HG03108 (cell line): ENCODE results near the gene ORMDL1.

Experiments used
- ATAC-seq: cut with Tn5 transposase; IDR thresholded peaks from one replicate; pipeline ENCODE4 v1.9.1; 2021; ENCODE audit warnings: moderate library complexity; ENCODE audit not compliant: unreplicated experiment

ORMDL1 gene, protein sequence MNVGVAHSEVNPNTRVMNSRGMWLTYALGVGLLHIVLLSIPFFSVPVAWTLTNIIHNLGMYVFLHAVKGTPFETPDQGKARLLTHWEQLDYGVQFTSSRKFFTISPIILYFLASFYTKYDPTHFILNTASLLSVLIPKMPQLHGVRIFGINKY

DNA sequence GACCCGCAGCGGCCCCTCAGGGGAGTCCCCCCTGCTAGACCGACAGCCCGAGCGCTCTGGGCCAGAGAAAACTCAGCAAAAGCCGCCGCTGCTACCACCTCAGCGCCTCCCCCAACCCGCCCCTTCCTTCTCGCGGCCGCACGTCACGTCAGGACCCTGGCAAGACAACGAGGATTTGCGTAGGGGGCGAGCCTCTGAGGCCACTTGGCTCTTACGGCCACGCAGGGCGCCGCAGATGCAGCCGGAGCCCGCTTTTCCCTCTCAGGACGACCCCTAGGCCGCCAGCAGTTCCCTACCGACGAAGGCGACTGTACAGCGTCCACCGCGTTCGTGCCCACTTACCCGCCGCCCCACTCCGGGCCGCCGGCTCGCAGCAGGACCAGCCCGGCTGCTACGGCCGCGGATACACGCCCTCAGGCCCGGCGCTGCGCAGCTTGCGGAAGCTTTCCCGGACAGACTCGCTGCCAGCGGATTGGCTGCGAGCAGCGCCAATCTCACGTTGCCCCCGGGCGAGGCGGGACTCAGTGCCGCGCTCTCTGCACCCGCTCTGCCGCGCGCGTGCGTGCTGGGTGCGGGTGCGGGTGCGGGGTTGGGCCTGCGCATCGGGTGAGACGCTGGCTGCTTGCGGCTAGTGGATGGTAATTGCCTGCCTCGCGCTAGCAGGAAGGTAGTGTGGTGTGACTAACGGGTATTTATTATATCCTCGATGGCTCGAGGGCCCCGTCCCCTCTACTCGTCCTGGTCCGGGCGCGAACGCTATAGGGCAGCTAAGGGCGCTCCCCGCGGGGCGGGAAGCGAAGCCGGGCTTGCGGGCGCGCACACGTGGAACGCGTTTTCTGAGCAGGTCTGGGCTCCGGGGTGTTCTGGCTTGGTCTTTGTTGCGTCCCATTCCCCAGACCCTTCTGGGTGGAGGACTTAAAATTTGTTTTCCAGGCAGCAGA, at the start of gene ORMDL1, which contains the start of gene PMS1:
Gene ORMDL1 (minus strand): TSS at position 413 of the 941 bp plus-strand sequence. CDS start 1,744 bp downstream, outside the sequence.
Gene PMS1 (plus strand): TSS at position 524 of the 941 bp plus-strand sequence. CDS start 7,360 bp downstream, outside the sequence.
- peak; percentile 96 for ATAC-seq

DNA sequence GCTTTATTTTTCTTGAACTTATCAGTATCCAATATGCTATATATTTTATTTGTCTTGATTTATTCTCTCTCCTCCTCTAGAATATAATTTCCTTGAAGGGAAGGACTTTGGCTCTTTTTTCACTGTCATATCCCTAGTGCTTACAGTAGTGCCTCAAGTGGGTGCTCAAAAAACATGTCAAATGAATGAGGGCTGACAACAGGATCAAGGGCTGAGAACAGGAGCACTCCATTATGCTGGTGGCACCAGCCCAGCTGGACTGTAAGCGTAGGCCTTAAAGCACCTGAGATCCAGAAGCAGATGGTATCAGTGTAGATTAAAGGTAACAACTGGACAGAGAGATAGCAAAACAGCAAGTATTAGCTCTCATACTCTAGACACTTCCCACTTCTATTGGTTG, 46.4 kb upstream of the ORMDL1 start:
- no peak for ATAC-seq

DNA sequence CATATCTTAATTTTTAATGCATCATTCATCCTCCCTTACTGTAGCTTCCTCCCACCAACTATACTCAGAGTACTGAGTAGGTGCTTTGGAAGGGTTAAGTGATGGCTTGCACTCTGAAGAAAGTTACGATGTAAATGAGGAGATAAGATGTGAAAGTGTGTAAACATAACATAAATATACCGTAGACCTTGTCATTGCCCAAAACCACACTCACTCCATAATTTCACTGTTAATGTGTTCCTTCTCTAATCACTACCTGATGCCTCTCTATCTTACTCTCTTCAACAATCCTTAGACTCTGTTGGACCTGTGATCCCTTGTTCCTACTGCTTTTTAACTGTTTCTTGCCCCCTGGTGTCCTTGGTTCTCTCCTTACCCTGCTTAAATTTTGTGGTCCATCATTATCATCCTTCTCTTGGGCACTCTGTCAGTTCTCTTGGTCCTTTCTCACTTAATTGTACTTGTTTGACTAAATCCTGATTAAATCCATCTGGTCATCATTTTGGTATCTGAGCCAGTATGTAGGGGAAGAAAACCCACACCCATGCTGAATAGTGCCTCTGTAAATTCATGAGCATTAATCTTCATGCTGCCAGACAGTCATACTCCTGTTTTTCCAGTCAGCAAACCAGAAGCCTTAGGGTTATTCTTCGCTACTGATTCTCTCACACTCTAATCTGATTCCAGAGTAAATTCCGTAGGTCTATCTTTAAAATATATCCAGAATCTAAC, 45.1 kb upstream of the ORMDL1 start:
- no peak for ATAC-seq

DNA sequence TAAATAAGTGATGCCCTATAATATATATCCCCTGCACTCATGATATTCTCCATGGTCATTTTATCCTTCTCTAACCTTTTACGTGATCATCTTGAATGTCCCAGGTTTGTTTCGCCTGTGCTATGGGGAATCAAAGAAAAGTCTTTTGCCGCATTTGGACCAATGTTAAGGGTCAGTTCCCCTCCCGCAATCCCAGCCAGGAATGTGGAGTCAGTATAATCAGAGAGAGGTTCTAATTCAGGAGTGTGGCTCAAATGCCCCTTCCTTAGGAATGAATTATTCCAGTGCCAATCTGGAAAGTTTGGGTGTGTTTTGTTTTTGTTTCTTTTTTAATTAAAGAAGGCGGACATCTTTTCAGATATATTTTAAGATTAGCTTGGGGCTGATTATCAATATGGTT, 41.9 kb upstream of the ORMDL1 start:
- ATAC-seq = no peak

DNA sequence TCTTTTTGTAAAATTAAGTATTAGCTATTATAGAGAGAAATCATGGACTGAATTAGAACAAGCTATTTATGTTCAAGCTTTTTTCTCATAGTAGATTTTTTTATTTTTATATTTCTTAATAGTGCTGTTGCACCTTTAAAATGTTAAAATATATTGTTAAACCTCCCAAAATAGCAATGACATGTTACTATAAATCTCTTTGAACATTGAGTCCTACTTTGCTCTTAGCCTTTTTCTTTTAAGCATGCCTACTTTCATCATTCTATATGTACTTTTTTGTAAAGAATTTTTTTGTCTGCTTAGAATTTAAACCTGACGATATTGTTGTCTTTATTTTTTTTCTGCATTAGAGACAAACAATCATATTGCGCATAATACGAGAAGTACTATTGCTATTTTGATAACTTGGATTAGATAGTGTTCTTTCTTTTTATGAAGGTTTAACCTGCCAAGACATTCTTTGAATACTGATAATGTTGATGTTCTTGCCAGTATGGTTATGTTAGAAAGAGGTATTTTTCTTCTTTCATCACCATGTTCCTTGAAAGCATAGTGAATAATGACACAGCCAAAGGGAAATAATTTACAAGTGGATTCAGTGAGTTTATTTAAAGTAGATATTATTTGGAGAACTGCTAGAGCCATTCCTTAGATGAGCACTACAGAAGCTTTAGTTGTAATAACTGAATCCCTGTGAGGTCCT, 40.7 kb upstream of the ORMDL1 start:
- ATAC-seq = no peak

DNA sequence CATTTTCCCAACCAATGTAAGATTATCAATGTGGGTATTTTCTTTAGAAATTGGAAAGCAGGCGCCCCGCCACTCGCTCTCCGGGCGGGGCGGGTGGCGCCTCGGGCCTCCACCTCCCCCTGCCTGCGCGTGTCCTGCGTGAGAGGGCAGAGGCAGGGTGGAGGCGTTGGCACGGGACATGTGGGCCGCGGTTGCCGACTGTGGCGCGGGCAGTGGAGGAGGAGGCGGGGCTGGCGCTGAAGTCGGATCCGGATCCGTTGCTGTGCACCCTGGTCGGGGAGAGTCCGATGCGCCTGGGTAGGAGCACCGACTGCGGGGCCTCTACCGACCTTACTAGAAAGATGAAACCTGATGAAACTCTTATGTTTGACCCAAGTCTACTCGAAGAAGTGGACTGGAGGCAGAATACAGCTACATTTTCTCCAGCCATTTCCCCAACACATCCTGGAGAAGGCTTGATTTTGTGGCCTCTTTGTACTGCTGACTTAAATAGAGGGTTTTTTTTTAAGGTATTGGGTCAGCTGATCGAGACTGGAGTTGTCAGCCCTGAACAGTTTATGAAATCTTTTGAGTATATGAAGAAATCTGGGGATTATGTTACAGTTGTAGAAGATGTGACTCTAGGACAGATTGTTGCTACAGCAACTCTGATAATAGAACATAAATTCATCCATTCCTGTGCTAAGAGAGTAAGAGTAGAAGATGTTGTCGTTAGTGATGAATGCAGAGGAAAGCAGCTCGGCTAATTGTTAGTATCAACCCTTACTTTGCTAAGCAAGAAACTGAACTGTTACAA, 38.0 kb upstream of the ORMDL1 start:
- ATAC-seq = no peak

DNA sequence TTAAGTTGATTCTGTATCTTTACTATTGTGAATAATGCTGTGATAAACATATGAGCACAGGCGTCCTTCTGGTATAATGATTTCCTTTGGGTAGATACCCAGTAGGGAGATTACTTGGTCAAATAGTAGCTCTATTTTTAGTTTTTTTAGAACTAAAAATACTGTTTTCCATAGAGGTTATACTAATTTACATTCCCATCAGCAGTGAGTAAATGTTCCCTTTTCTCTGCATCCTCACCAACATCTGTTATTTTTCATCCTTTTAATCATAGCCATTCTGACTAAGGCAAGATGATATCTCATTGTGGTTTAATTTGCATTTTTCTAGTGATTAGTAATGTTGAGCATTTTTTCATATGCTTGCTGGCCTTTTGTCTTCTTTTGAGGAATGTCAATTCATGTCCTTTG, 35.2 kb upstream of the ORMDL1 start:
- ATAC-seq = no peak

DNA sequence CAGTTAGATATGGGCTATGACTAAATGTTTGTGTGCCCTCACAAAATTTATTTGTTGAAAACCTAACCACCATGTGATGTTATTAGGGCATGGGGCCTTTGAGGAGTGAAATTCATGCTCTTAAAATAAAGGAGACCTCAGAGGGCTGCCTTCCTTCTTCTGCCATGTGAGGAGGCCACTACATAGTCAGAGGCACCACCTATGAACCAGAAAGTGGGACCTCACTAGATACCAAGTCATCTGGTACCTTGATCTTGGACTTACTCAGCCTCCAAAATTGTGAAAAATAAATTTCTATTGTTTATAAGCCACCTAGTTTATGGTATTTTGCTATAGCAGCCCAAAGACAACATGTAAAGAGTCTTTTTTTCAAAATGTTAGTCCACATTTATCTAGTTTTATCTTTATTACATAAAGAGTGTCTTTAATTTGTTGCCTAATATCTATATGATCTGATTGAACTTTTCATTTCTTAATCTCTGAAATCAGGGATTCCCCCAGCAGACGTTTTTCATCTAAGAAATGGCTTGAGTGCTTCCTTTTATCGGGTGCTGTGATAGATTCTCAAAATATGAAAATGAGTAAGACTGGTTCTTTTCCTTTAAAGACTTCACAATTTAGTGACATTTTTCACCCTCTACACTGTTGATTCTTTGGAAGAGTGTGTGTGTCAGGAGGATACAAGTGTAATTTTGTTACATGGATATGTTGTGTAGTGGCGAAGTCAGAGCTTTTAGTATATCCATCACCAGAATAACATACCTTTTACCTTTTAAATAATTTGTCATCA, 34.3 kb upstream of the ORMDL1 start:
- ATAC-seq = no peak

DNA sequence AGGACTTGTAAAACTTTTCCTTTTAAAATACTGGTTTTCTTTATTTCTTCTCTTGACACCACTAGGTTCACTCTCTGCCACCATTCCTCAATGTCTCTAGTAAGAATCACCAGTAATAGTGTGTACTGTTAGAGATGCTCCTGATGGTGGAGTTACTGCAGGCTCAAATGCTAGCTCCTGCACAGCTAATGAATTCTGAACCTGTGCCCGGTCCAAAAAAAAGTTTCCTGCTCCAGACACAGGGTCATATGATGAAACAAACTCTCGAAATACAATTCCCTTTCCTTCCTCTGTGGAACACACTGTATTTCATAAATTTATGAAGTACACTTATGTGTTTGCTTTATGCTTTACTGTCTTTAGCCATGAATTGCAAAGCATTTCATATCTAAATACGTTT, 19.3 kb upstream of the ORMDL1 start:
- no peak for ATAC-seq

DNA sequence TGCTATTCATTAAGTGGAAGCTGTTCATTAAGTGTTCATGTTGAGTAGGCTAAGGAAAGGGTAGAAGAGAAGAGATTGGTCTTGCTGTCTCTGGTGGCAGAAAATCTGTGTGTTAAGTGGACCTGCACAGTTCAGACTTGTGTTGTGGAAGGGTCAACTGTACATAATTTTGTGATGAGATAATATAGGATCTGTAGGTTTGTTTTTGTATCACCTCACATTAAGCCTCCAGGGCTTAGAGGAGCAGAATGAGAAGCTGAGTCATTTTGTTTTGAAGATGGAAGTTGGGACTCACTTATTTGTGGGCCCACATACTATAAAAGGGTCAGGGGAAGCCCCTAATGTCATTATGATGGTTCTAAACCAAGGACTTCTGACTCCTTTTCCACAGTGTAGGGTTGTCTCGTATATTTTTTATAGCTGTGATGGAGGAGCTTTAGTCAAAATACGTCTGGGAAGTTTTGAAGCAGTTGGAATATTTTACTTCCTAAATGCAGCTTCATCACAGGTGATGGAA, 18.3 kb upstream of the ORMDL1 start:
- no peak for ATAC-seq

DNA sequence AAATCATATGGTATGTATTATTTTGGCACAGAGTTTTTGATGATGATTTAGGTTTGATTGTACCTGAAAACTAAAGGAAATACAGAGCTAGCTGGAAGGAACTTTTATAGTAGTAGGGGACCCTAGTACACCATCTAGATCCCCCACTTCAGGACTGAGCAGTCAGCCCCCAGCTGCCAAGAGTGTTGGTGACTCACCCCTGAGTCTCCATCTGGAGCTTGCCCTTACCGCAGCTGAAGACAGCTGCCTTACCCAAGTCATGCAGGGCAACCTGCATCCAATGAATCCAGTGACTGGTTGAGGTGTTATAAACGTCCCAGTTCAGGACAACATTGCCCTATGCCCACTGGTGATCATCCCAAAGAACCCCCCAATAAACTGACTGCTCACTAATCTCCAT, 15.4 kb upstream of the ORMDL1 start:
- no peak for ATAC-seq

DNA sequence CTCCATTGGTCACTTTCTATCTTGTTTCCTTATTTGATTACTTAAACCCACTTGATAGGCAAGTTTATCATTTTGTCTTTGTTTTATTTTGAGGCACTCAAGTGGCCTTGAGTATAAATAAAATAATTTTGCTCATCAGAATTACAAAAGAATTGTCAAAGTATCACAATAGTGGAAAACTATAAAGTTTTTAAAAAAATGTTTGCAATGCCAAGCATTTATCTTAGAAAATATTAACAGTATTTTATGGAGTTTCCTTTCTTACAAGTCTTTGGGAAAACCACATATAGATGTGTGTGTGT, 14.8 kb upstream of the ORMDL1 start:
- ATAC-seq = no peak

DNA sequence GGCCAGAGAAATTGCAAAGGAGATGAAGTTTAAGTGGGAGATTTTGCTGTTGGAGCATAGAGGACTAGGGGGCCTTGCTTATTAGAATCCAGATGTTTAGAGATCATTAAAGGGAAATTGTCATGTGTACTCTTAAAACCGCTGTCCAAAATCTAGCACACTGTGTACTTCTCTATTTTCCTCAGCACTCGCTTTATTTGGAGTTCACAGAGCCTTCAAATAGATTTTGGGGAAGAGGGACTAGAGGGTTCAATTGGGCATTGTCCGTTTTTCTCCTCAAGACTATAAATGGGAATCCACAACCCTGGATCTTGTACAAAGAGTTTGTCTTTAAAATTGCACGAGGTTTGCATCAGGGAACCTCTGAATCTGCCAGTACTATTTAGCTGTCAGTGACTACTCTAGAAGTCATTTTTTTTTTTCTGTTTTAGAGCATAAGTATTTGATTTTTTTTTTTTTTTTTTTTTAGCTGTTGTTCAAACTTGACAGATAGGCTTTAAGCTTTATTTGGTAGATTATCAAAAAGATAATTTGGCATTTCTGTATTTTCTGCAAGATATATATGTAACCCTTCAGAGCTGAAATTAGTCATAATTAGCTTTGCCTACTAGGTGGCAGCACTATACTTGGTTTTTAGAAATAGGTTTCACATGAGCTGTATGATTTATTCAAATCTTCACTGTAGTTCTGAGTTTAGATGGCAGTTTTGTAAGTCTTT, 14.3 kb upstream of the ORMDL1 start:
- ATAC-seq = peak; percentile 70

DNA sequence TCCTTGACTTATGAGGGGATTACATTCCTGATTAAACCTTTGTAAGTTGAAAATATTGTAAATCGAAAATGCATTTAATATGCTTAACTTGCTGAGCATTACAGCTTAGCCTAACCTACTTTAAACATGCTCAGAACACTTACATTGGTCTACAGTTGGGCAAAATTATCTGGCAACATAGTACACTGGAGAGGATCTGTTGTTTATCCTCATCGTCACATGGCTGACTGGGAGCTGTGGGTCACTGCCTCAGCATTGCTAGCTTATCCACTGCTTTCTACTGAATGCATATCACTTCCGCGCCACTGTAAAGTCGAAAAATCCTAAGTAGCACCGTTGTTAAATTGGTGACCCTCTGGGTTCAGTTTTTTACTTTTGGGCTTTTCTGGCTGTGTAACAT, 13.8 kb upstream of the ORMDL1 start:
- no peak for ATAC-seq

DNA sequence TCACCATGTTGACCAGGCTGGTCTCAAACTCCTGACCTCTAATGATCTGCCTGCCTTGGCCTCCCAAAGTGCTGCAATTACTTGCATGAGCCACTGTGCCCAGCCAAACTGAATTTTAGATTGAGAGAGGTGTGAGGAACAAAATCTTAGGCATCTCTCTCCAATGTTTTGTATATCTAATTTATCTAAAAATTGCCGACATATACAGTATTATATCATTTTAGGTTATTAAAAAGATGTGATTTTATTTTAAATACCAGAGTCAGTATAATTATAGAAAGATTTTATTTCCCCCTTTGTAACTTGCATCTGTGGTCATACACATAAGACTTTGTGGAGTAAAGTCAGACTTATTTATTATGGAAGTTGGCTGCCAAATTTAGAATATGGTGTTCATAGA, 10.2 kb upstream of the ORMDL1 start:
- ATAC-seq = no peak

DNA sequence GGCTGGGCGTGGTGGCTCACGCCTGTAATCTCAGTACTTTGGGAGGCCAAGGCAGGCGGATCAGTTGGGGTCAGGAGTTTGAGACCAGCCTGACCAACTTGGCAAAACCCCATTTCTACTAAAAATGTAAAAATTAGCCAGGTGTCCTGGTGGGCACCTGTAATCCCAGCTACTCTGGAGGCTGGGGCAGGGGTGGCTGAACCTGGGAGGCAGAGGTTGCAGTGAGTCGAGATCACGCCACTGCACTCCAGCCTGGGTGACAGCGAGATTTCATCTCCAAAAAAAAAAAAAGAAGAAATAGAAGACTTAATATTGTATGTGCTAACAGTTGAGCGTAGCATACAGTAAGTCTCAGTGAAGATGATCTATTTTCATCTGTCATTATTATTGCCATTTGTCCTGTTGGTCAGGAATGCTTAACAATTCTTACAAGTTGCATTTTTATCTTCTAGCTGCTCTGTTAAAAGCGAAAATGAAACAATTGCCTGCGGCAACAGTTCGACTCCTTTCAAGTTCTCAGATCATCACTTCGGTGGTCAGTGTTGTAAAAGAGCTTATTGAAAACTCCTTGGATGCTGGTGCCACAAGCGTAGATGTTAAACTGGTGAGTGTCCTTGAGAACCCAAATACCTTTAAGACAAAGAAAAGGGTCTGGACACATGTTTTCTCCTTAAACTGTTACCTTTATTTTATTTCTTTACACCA, 7.4 kb upstream of the ORMDL1 start:
- no peak for ATAC-seq

DNA sequence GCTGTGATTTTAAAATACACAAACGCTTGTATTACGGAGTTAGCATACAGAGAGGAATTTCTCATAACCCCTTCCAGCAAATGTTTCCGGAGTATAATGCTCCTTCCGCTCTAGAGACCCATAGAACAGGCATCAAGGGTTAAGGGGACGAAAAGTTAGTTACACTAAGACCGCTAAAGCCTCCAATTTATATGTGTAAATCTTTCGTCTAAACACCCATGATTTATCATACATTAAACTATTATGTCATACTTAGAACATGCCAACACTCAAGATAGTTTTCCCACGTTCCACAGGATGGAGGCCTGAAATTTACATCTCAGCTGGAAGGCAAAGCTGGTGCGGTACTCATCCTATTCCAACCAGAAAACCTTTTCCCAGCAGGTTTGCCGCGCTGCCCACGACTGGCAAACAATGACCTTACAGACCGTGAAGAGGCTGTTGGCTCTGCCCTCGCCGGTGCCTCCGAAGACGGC, 650 bp downstream of the ORMDL1 start:
- ATAC-seq = peak; percentile 12

DNA sequence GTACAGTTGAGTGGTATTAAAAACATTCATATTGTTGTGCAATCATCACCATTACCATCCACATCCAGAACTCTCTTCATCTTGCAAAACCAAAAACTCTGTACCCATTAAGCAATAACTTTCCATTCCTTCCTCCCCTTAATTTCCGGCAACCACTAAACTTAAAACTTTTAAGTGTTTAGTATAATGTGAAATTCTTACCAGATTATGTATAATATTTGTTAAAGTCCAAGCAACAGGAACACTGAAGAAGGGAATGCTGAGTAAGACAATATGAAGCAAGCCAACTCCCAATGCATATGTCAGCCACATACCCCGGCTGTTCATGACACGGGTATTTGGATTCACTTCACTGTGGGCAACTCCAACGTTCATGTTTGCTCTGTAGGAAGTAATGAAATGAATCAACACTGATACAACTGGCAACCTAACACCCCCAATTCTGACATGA, 1.9 kb downstream of the ORMDL1 start:
- ATAC-seq = no peak
